ENCODE results near the gene ARHGAP15. TPM values are rescaled to one million over a fixed set of nuclear protein-coding genes. Genes with fewer than 3 reads are reported as not detected.

The ARHGAP15 gene
- polyA plus RNA-seq, 1 donor from 2014 or later, result 0.30 TPM

DNA sequence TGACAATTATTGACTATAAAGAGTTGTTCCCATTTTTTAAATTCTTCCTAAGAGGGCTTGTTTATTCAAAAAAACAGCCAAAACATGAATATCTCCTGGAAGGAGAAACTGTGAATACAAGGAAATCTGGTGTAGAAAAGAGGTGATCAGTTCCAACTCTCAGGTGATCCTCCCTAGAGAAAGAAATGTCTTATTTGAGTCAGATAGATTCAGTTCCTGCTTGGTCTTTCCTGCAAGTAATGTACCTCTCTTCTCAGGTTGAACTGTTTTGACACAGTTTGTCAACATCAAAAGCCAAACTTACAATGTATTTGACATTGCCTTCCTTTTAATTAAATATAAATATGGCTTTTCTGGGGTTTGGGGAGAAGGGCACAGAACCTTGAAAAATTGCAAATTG, 567.4 kb downstream of the ARHGAP15 start:
- Histone ChIP-seq H3K79me2 (replicated peaks; ENCODE audit: insufficient read depth, low read length) (no peaks in the 10 kb centered on the region), H3F3A (ENCODE audit: insufficient read depth, low read length, poor library complexity, severe bottlenecking) (no peaks in the 10 kb centered on the region), H3K4me3 (ENCODE audit: low read length) (no peak overlapping the region), H3K27ac (ENCODE audit: low read length) (no peak overlapping the region), H3K4me2 (ENCODE audit: low read length) (no peak overlapping the region), H3K27me3 (ENCODE audit: insufficient read depth, low read depth, low read length) (no peaks in the 10 kb centered on the region), H4K20me1 (ENCODE audit: insufficient read depth) (no peaks in the 10 kb centered on the region), H2AFZ (ENCODE audit: low read depth, low read length) (no peak overlapping the region), H3K9me3 (ENCODE audit: low read length) (no peaks in the 10 kb centered on the region), H3K9me2 (ENCODE audit: insufficient read depth, low read length) (no peaks in the 10 kb centered on the region), H3K36me3 (ENCODE audit: insufficient read depth, low read length) (no peaks in the 10 kb centered on the region), H3K9ac (ENCODE audit: low read length) (no peak overlapping the region)
- TF ChIP-seq EZH2 (IDR thresholded peaks at IDR 0.05; ENCODE audit: borderline replicate concordance, insufficient read depth, low read length, poor library complexity, severe bottlenecking) (no peak), REST (IDR thresholded peaks at IDR 0.05; ENCODE audit: borderline replicate concordance) (no peak), TAF1 (IDR thresholded peaks at IDR 0.05; ENCODE audit: low read depth) (no peak), POLR2AphosphoS5 (IDR thresholded peaks at IDR 0.05) (no peak), CTCF (IDR thresholded peaks at IDR 0.05; ENCODE audit: poor library complexity, severe bottlenecking) (no peak), SMC3 (conservative IDR thresholded peaks at IDR 0.05; ENCODE audit: poor library complexity) (no peak), MXI1 (conservative IDR thresholded peaks at IDR 0.05; ENCODE audit: poor library complexity, severe bottlenecking) (no peak), EP300 (conservative IDR thresholded peaks at IDR 0.05; ENCODE audit: poor library complexity, severe bottlenecking) (no peak), RAD21 (conservative IDR thresholded peaks at IDR 0.05) (no peak)

DNA sequence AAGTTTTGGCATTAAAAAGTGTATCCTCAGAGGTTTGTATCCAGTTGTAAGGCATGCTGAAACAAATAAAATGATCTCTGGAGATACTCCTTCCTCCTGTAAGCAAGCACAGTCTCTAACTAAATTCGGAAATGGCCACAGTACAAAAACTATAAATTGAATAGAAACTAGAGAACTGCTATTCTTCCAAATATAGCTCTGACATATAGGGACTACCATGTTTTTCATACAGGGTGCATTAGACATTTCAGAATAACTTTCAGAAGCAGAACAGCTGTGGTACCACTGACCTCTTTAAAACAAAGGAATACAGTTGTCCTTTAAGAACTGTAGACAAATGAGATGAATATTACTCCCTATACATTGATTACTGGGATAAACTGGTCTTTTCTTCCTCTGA, 568.5 kb downstream of the ARHGAP15 start:
- Histone ChIP-seq H3K27me3 (ENCODE audit: insufficient read depth, low read depth, low read length) (no peaks in the 10 kb centered on the region), H3K36me3 (ENCODE audit: insufficient read depth, low read length) (no peaks in the 10 kb centered on the region), H3K79me2 (replicated peaks; ENCODE audit: insufficient read depth, low read length) (no peaks in the 10 kb centered on the region), H2AFZ (ENCODE audit: low read depth, low read length) (no peak overlapping the region), H4K20me1 (ENCODE audit: insufficient read depth) (no peaks in the 10 kb centered on the region), H3K27ac (ENCODE audit: low read length) (no peak overlapping the region), H3K9me2 (ENCODE audit: insufficient read depth, low read length) (no peaks in the 10 kb centered on the region), H3K4me3 (ENCODE audit: low read length) (no peak overlapping the region), H3K9ac (ENCODE audit: low read length) (no peak overlapping the region), H3F3A (ENCODE audit: insufficient read depth, low read length, poor library complexity, severe bottlenecking) (no peaks in the 10 kb centered on the region), H3K9me3 (ENCODE audit: low read length) (no peaks in the 10 kb centered on the region), H3K4me2 (ENCODE audit: low read length) (no peak overlapping the region)
- TF ChIP-seq CTCF (IDR thresholded peaks at IDR 0.05; ENCODE audit: poor library complexity, severe bottlenecking) (no peak), EZH2 (IDR thresholded peaks at IDR 0.05; ENCODE audit: borderline replicate concordance, insufficient read depth, low read length, poor library complexity, severe bottlenecking) (no peak), EP300 (conservative IDR thresholded peaks at IDR 0.05; ENCODE audit: poor library complexity, severe bottlenecking) (no peak), POLR2AphosphoS5 (IDR thresholded peaks at IDR 0.05) (no peak), TAF1 (IDR thresholded peaks at IDR 0.05; ENCODE audit: low read depth) (no peak), REST (IDR thresholded peaks at IDR 0.05; ENCODE audit: borderline replicate concordance) (no peak), MXI1 (conservative IDR thresholded peaks at IDR 0.05; ENCODE audit: poor library complexity, severe bottlenecking) (no peak), SMC3 (conservative IDR thresholded peaks at IDR 0.05; ENCODE audit: poor library complexity) (no peak), RAD21 (conservative IDR thresholded peaks at IDR 0.05) (no peak)
